Neural progenitor cell (in vitro differentiated cells): ENCODE measurements around the gene ORM1.

Source experiments
- CTCF ChIP-seq: fragments of 200-600 bp; sonication (generic); IDR thresholded peaks from 2 replicates; pipeline ENCODE4 v1.5.1; 2017; ENCODE audit warnings: antibody characterized with exemption, mild to moderate bottlenecking
- EZH2 ChIP-seq: fragments of 200-600 bp; sonication (generic); IDR thresholded peaks from 2 replicates; pipeline ENCODE4 v1.6.1; 2017; ENCODE audit warnings: antibody characterized with exemption, mild to moderate bottlenecking, moderate library complexity

DNA sequence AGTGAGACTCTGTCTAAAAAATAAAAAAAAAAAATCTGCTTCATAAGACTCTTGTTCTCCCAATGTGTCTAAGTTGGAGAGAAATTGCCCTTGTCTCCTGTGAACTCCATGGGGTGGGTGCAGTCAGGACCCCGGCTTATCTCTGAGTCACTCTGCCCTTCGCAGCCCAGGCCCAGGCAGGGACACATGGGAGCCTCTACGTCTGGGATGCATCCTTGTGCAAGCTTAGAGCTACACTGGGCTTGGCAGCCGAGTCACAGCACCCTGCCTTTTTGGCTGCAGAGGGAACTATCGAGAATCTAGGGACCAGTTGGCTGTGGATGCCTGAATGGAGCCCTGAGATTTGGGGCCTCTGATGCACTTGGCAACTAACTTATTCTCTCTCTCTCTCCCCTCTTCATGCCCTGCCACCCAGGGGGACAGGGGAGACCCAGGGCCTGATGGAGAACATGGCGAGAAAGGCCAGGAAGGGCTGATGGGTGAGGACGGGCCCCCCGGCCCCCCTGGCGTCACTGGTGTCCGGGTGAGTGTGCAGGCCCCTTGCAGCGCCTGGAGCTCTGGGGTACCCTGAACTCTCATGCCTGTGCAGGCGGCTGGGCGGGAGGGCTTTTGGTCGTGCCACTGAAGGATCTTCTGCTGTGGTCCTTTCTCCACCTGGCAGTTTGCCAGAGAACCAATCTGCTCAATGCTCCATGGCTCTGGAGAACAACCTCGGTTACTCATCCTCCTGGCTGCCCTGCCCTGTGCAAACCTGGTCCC is 47.5 kb upstream of the ORM1 start:
- TF ChIP-seq CTCF (no peak), EZH2 (no peak)
